Neuron (in vitro differentiated cells): ENCODE results near the gene ADAMTS2.
A peak's percentile ranks its signal among the peaks of the same experiment; 100 is the strongest.

Source experiments
- H2AFZ ChIP-seq: one replicate; pipeline ENCODE4 v1.6.1; 2013; ENCODE audit warnings: low read depth, mild to moderate bottlenecking, inconsistent platforms, low read length, moderate library complexity
- H3K27me3 ChIP-seq: one replicate; pipeline ENCODE4 v1.6.1; 2013; ENCODE audit warnings: low read length; ENCODE audit not compliant: insufficient read depth
- H3K36me3 ChIP-seq: one replicate; pipeline ENCODE4 v1.6.1; 2013; ENCODE audit warnings: low read length; ENCODE audit not compliant: insufficient read depth
- H3K4me1 ChIP-seq: one replicate; pipeline ENCODE4 v1.6.1; 2013; ENCODE audit warnings: low read length; ENCODE audit not compliant: insufficient read depth
- H3K4me3 ChIP-seq: 2 replicates; pipeline ENCODE4 v1.5.1; 2013; ENCODE audit warnings: mild to moderate bottlenecking, low read length, moderate library complexity
- H3K9me3 ChIP-seq: one replicate; pipeline ENCODE4 v1.6.1; 2013; ENCODE audit warnings: low read length

ADAMTS2 gene

GRCh38 chr5:179368126-179368805, 23.0 kb upstream of the ADAMTS2 start:
- Histone ChIP-seq H3K36me3 (no peaks in the 10 kb centered on the region), H3K9me3 (no peaks in the 10 kb centered on the region)

GRCh38 chr5:179367491-179367890, 22.2 kb upstream of the ADAMTS2 start:
- Histone ChIP-seq H3K36me3 (no peaks in the 10 kb centered on the region), H2AFZ (no peak overlapping the region), H3K9me3 (no peaks in the 10 kb centered on the region), H3K4me3 (no peak overlapping the region), H3K4me1 (no peaks in the 10 kb centered on the region), H3K27me3 (peaks cover 9% of the 10 kb centered on the region)

More at GRCh38 chr5:179368126-179368805, 23.0 kb upstream of the ADAMTS2 start:
- Histone ChIP-seq H3K4me3 (no peak overlapping the region), H3K4me1 (no peaks in the 10 kb centered on the region), H3K27me3 (peaks cover 9% of the 10 kb centered on the region), H2AFZ (no peak overlapping the region)

DNA sequence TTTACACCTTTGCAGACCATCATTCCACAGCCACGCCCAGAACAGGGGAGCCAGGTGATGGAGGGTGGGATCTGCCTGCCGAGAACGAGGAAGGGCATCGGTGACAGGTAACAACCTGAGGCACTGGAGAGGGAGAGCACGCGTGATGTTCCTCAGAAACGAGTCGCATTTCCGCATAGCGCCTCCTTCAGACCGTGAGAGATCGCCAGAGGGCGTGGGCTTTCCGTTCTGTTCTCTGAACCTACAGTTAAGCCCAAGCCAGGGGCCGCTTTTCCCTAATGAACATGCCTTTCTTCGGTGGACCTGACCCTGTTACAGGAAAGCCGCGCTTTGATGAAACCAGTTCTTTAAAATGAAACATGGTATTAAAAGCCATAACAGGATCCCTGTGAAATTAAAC, 17.1 kb upstream of the ADAMTS2 start:
- Histone ChIP-seq H3K4me1 (no peaks in the 10 kb centered on the region), H2AFZ (no peak overlapping the region), H3K27me3 (no peaks in the 10 kb centered on the region), H3K36me3 (no peaks in the 10 kb centered on the region), H3K9me3 (no peaks in the 10 kb centered on the region), H3K4me3 (no peak overlapping the region)

GRCh38 chr5:179361037-179361603, 15.9 kb upstream of the ADAMTS2 start:
- Histone ChIP-seq H2AFZ (no peak overlapping the region), H3K9me3 (no peaks in the 10 kb centered on the region), H3K27me3 (no peaks in the 10 kb centered on the region), H3K36me3 (no peaks in the 10 kb centered on the region), H3K4me1 (no peaks in the 10 kb centered on the region), H3K4me3 (no peak overlapping the region)

GRCh38 chr5:179357031-179357430, 11.8 kb upstream of the ADAMTS2 start:
- Histone ChIP-seq H3K27me3 (no peaks in the 10 kb centered on the region), H3K4me1 (no peaks in the 10 kb centered on the region), H3K36me3 (no peaks in the 10 kb centered on the region), H3K9me3 (no peaks in the 10 kb centered on the region), H2AFZ (no peak overlapping the region), H3K4me3 (no peak overlapping the region)

GRCh38 chr5:179355976-179356974, 11.0 kb upstream of the ADAMTS2 start:
- Histone ChIP-seq H3K4me1 (no peaks in the 10 kb centered on the region), H3K4me3 (no peak overlapping the region), H3K27me3 (no peaks in the 10 kb centered on the region), H3K9me3 (no peaks in the 10 kb centered on the region), H3K36me3 (no peaks in the 10 kb centered on the region), H2AFZ (no peak overlapping the region)

DNA sequence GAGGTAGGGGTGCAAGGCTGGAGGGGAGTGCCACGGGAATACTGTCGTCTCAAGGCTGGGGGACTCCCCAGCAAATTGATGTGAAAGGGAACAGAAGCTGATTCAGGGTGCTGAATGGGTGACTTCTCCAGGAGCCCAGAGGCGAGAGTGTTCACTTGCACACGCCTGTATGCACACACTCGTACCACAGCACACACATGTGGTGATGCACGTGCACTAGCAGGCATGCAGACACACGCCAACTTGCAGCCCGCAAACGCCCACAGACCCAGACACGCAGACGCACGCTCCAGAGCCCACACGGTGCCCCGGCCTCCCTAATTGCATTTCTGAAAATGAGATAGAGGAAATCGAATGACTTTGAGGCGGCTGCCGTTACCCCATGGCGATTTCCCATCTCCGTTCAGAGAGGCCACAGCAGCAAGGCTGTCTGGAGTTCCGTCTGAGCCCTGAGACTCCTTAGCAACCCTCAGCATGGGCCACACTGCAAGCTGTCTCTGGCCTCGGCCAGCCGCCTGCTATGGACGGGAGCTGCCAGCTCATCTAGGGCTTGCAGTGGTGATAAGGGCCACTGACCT, 9.1 kb upstream of the ADAMTS2 start:
- H3K4me1 ChIP-seq: no peaks in the 10 kb centered on the region
- no peaks in the 10 kb centered on the region for H3K36me3 ChIP-seq
- H3K27me3 ChIP-seq: peaks cover 2% of the 10 kb centered on the region
- H2AFZ ChIP-seq: no peak overlapping the region
- H3K9me3 ChIP-seq: no peaks in the 10 kb centered on the region
- no peak overlapping the region for H3K4me3 ChIP-seq

- H3K36me3 ChIP-seq: no peaks in the 10 kb centered on the region
- H2AFZ ChIP-seq: no peak overlapping the region
- H3K4me3 ChIP-seq: no peak overlapping the region
- peaks cover 38% of the 10 kb centered on the region for H3K27me3 ChIP-seq
- peaks cover 7% of the 10 kb centered on the region for H3K4me1 ChIP-seq
- H3K9me3 ChIP-seq: no peaks in the 10 kb centered on the region
Measured at GRCh38 chr5:179348843-179349242, 3.6 kb upstream of the ADAMTS2 start.

DNA sequence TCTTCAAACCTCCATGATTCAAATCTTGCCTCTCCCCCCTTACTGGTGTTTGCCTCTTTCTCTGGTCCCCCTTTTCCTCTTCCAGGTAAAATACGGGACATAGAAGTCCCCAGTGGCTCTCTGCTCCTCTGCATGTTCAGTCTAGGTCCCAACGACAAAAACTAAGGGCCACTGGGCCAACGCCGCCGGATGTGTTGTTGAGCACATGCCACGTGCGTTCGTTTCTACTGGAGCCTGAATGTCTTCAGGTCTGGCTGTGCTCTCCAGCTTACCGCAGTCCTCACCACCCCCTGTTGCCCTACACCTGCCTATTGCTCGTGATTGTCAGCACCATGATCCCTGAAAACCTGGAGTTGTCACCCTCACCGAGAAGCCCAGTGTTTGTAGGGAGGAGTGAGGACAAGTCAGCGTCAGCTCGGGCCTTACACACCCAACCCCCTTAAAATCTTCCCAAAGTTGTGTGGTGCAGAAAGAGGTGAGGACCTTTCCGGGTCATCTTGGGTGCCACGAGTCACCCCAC, 2.8 kb upstream of the ADAMTS2 start:
- H3K4me1 ChIP-seq: peaks cover 7% of the 10 kb centered on the region
- H2AFZ ChIP-seq: no peak overlapping the region
- H3K36me3 ChIP-seq: no peaks in the 10 kb centered on the region
- H3K4me3 ChIP-seq: no peak overlapping the region
- H3K9me3 ChIP-seq: no peaks in the 10 kb centered on the region
- peaks cover 45% of the 10 kb centered on the region for H3K27me3 ChIP-seq

- Histone ChIP-seq H3K27me3 (peaks cover 50% of the 10 kb centered on the region), H3K4me1 (peaks cover 7% of the 10 kb centered on the region), H2AFZ (no peak overlapping the region)
Measured at GRCh38 chr5:179347581-179347980, 2.3 kb upstream of the ADAMTS2 start.

DNA sequence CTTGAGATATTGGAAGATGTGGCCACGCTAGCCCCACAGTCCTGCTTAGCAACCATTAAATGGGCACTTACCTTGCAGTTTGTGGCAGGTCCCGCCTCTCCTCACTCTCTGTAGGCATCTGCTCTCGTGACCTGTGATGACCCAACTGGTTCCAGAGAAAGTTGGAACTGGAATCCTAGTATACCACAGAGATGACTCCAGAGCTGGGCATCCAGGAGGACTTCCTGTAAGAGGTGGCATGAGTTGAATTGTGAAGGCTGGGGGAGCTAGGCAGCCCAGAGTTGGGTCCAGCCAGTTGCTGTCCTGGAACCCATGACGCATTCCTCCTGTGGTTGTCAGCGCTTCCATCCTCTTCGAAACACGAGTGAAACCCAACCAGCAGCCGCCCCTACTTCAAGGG, 1.6 kb upstream of the ADAMTS2 start:
- Histone ChIP-seq H3K9me3 (no peaks in the 10 kb centered on the region), H3K4me3 (no peak overlapping the region), H3K27me3 (peaks cover 57% of the 10 kb centered on the region), H3K4me1 (peaks cover 7% of the 10 kb centered on the region), H3K36me3 (no peaks in the 10 kb centered on the region), H2AFZ (no peak overlapping the region)

More at GRCh38 chr5:179347581-179347980, 2.3 kb upstream of the ADAMTS2 start:
- Histone ChIP-seq H3K36me3 (no peaks in the 10 kb centered on the region), H3K9me3 (no peaks in the 10 kb centered on the region), H3K4me3 (no peak overlapping the region)

GRCh38 chr5:179346401-179346800, 1.1 kb upstream of the ADAMTS2 start:
- Histone ChIP-seq H3K4me3 (no peak overlapping the region), H3K36me3 (no peaks in the 10 kb centered on the region), H3K4me1 (peaks cover 7% of the 10 kb centered on the region), H3K27me3 (peaks cover 60% of the 10 kb centered on the region), H2AFZ (no peak overlapping the region), H3K9me3 (no peaks in the 10 kb centered on the region)

GRCh38 chr5:179345183-179345432, 153 bp downstream of the ADAMTS2 start:
- Histone ChIP-seq H3K4me1 (peaks cover 7% of the 10 kb centered on the region), H3K4me3 (peak overlapping the region; percentile 27), H3K36me3 (no peaks in the 10 kb centered on the region), H2AFZ (peak overlapping the region; percentile 65), H3K9me3 (no peaks in the 10 kb centered on the region), H3K27me3 (peaks cover 58% of the 10 kb centered on the region)
